OCI-LY1 (cell line): ENCODE results near the gene FANCC.

Experiments
- H2AFZ ChIP-seq: fragments of 200-600 bp; sonication (generic), shearing (Covaris generic); 2 replicates; pipeline ENCODE4 v1.6.0; 2014; ENCODE audit warnings: antibody characterized with exemption, mild to moderate bottlenecking, low read length
- H3F3A ChIP-seq: fragments of 200-600 bp; sonication (generic), shearing (Covaris generic); 2 replicates; pipeline ENCODE4 v1.6.0; 2014; ENCODE audit warnings: mild to moderate bottlenecking, antibody characterized with exemption, low read length, moderate library complexity; ENCODE audit not compliant: insufficient read depth
- H3K27ac ChIP-seq: fragments of 200-600 bp; sonication (generic); 2 replicates; pipeline ENCODE4 v1.5.1; 2014; ENCODE audit warnings: low read length, mixed run types, mild to moderate bottlenecking, low read depth; ENCODE audit not compliant: poor library complexity, severe bottlenecking
- H3K27me3 ChIP-seq: fragments of 200-600 bp; sonication (generic); 2 replicates; pipeline ENCODE4 v1.6.0; 2014; ENCODE audit warnings: antibody characterized with exemption, mild to moderate bottlenecking, low read length, moderate library complexity; ENCODE audit not compliant: insufficient read depth
- H3K36me3 ChIP-seq: fragments of 200-600 bp; sonication (generic); 2 replicates; pipeline ENCODE4 v1.6.1; 2014; ENCODE audit warnings: mild to moderate bottlenecking, antibody characterized with exemption, low read length, moderate library complexity, mixed read lengths; ENCODE audit not compliant: insufficient read depth
- H3K4me1 ChIP-seq: fragments of 200-600 bp; sonication (generic); 2 replicates; pipeline ENCODE4 v1.5.1; 2014; ENCODE audit warnings: mild to moderate bottlenecking, low read length, moderate library complexity; ENCODE audit not compliant: insufficient read depth, severe bottlenecking
- H3K4me2 ChIP-seq: fragments of 200-600 bp; sonication (generic), shearing (Covaris generic); 2 replicates; pipeline ENCODE4 v1.6.1; 2014; ENCODE audit warnings: low read length
- H3K4me3 ChIP-seq: fragments of 200-600 bp; sonication (generic); 2 replicates; pipeline ENCODE4 v1.5.1; 2014; ENCODE audit warnings: low read length, low read depth, mild to moderate bottlenecking, mixed read lengths; ENCODE audit not compliant: poor library complexity, severe bottlenecking
- H3K79me2 ChIP-seq: fragments of 200-600 bp; shearing (Covaris generic); 2 replicates; pipeline ENCODE4 v1.6.1; 2016; ENCODE audit warnings: mixed run types, low read length, mixed read lengths; ENCODE audit not compliant: insufficient read depth
- H3K9ac ChIP-seq: fragments of 200-600 bp; sonication (generic), shearing (Covaris generic); 2 replicates; pipeline ENCODE4 v1.6.1; 2014; ENCODE audit warnings: mild to moderate bottlenecking, low read length, mixed read lengths
- H3K9me2 ChIP-seq: fragments of 200-600 bp; sonication (generic), shearing (Covaris generic); 2 replicates; pipeline ENCODE4 v1.6.1; 2014; ENCODE audit warnings: low read depth, mild to moderate bottlenecking, low read length, mixed read lengths
- H3K9me3 ChIP-seq: fragments of 200-600 bp; shearing (Covaris generic); 2 replicates; pipeline ENCODE4 v1.6.1; 2014; ENCODE audit warnings: low read length, mixed read lengths
- H4K20me1 ChIP-seq: fragments of 200-600 bp; sonication (generic), shearing (Covaris generic); 2 replicates; pipeline ENCODE4 v1.6.0; 2016; ENCODE audit warnings: mild to moderate bottlenecking, low read length; ENCODE audit not compliant: insufficient read depth
- CTCF ChIP-seq: fragments of 200-600 bp; sonication (generic), shearing (Covaris generic); IDR thresholded peaks from 2 replicates; pipeline ENCODE4 v1.5.1; 2017; ENCODE audit warnings: mild to moderate bottlenecking, antibody characterized with exemption, low read length, moderate library complexity, mixed read lengths
- EZH2 ChIP-seq: fragments of 200-600 bp; sonication (generic), shearing (Covaris generic); IDR thresholded peaks from 2 replicates; pipeline ENCODE4 v1.8.0; 2017; ENCODE audit warnings: borderline replicate concordance, mixed run types, mild to moderate bottlenecking, antibody characterized with exemption, low read length, moderate library complexity, mixed read lengths

The FANCC gene

DNA sequence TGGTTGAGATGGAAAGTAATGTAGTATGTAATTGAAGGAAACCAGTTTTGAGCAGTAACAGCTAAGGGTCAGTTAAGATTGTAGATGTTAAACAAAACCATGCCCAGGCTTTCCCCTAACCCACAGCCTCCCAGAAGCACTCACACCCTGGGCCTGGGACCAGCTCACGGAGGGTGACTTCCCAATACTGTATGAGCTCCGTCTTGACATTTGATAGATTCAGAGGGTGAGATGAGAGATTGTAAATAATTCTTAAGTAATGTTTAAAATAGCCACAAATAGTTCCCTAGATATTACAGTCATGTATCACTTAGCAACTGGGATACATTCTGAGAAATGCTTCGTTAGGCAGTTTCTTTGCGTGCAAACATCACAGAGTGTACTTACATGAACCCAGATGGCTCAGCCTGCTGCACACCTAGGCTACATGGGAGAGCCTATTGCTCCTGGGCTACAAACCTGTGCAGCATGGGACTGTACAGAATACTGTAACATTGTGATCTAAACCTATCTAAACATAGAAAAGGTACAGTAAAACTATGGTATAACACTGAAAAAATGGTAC is 140.7 kb downstream of the FANCC start:
- TF ChIP-seq EZH2 (no peak), CTCF (no peak)
- H3K27ac ChIP-seq = no peak overlapping the region
- no peak overlapping the region for H3K4me2 ChIP-seq
- no peaks in the 10 kb centered on the region for H3K9me2 ChIP-seq
- H4K20me1 ChIP-seq = no peaks in the 10 kb centered on the region
- H3F3A ChIP-seq = no peaks in the 10 kb centered on the region
- no peaks in the 10 kb centered on the region for H3K36me3 ChIP-seq
- peaks cover 2% of the 10 kb centered on the region for H3K4me1 ChIP-seq
- H3K9me3 ChIP-seq = no peaks in the 10 kb centered on the region
- no peak overlapping the region for H2AFZ ChIP-seq
- H3K4me3 ChIP-seq = no peak overlapping the region
- H3K27me3 ChIP-seq = no peaks in the 10 kb centered on the region
- no peaks in the 10 kb centered on the region for H3K79me2 ChIP-seq
- H3K9ac ChIP-seq = no peak overlapping the region

DNA sequence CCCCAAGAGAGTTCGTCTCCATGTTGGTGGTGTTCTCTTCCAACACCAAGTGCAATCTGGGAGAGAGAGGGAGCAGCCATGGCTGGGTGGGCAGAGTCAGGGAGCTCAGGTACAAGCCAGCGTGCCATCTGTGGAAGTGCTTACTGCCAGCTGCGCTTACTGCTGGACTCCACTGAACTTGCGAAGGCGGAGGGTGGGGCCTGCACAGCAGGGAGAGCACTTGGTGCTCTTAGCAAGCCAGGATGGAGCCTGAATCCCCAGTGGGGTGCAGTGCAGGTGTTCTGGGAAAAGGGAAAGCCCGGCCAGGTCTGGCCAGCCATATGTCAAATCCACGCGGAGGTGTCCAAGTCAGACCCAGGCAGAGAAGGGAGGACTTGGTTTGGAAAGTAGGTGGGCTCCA is 142.0 kb downstream of the FANCC start:
- no peaks in the 10 kb centered on the region for H3F3A ChIP-seq
- H4K20me1 ChIP-seq = no peaks in the 10 kb centered on the region
- H3K9me2 ChIP-seq = no peaks in the 10 kb centered on the region
- H3K27me3 ChIP-seq = no peaks in the 10 kb centered on the region
- H3K27ac ChIP-seq = no peak overlapping the region
- no peak overlapping the region for H3K4me2 ChIP-seq
- no peak overlapping the region for H3K4me3 ChIP-seq
- no peaks in the 10 kb centered on the region for H3K9me3 ChIP-seq
- H3K79me2 ChIP-seq = no peaks in the 10 kb centered on the region
- H2AFZ ChIP-seq = no peak overlapping the region
- no peak overlapping the region for H3K9ac ChIP-seq
- peaks cover 15% of the 10 kb centered on the region for H3K4me1 ChIP-seq
- no peaks in the 10 kb centered on the region for H3K36me3 ChIP-seq
- TF ChIP-seq CTCF (no peak), EZH2 (no peak)

GRCh38 chr9:95174038-95174437 is 143.5 kb downstream of the FANCC start:
- H3K9ac ChIP-seq = no peak overlapping the region
- no peaks in the 10 kb centered on the region for H3K79me2 ChIP-seq
- H2AFZ ChIP-seq = no peak overlapping the region
- H3K4me2 ChIP-seq = no peak overlapping the region
- H3K4me1 ChIP-seq = peaks cover 22% of the 10 kb centered on the region
- 0 out of 2 replicates have a peak, but pooled peaks cover 3% of the 10 kb centered on the region for H3K36me3 ChIP-seq
- no peak overlapping the region for H3K4me3 ChIP-seq
- no peak overlapping the region for H3K27ac ChIP-seq
- TF ChIP-seq EZH2 (no peak), CTCF (peak; percentile 6; the same call in 1 of the 2 replicates)
- H3K9me3 ChIP-seq = no peaks in the 10 kb centered on the region
- H3K27me3 ChIP-seq = no peaks in the 10 kb centered on the region
- no peaks in the 10 kb centered on the region for H3F3A ChIP-seq
- H4K20me1 ChIP-seq = no peaks in the 10 kb centered on the region
- H3K9me2 ChIP-seq = no peaks in the 10 kb centered on the region
